ENCODE results near the gene HIGD1C. TPM values are rescaled to one million over a fixed set of nuclear protein-coding genes. Genes with fewer than 3 reads are reported as not detected.

HIGD1C gene
- total and polyA plus RNA-seq, 2 of the 8 experiments (the other 6 are each of a cell fraction or from before 2014, with no cell fraction given), result not detected

- TF ChIP-seq CHD7 (IDR thresholded peaks at IDR 0.05; ENCODE audit: insufficient replicate concordance, low read length) (no peak), JUND (IDR thresholded peaks at IDR 0.05; ENCODE audit: low read length) (no peak)
These were observed 7.8 kb downstream of the HIGD1C start (continued) for GRCh38 chr12:50960130-50960529.

All from H1 (cell line).